Mesenchymal stem cell (in vitro differentiated cells and primary cell): Measurements from ENCODE around the gene NFKBIB.

Source experiments
- DNase-seq: peaks from one replicate; pipeline ENCODE4 v3.0.0-alpha.2; 2013
- H2AFZ ChIP-seq: one replicate; pipeline ENCODE4 v1.6.1; 2013; ENCODE audit warnings: low read depth, mild to moderate bottlenecking, control low read depth, inconsistent platforms, low read length, moderate library complexity
- H2AK5ac ChIP-seq: 2 replicates; pipeline ENCODE4 v1.6.1; 2013; ENCODE audit warnings: low read length, moderate library complexity, mild to moderate bottlenecking, inconsistent platforms; ENCODE audit not compliant: severe bottlenecking
- H2BK120ac ChIP-seq: one replicate; pipeline ENCODE4 v1.6.1; 2013; ENCODE audit warnings: low read depth, mild to moderate bottlenecking, inconsistent platforms, low read length, moderate library complexity
- H2BK12ac ChIP-seq, 2 experiments: one replicate each; pipeline ENCODE4 v1.6.1; 2013; ENCODE audit warnings: inconsistent platforms in 2 of 2, low read length in 2 of 2, mild to moderate bottlenecking in 2 of 2, moderate library complexity in 2 of 2, control low read depth in 1 of 2
- H2BK15ac ChIP-seq: one replicate; pipeline ENCODE4 v1.6.1; 2013; ENCODE audit warnings: mild to moderate bottlenecking, low read depth, inconsistent platforms; ENCODE audit not compliant: poor library complexity, severe bottlenecking
- H2BK5ac ChIP-seq: 2 replicates; pipeline ENCODE4 v1.6.1; 2013; ENCODE audit warnings: low read depth, mild to moderate bottlenecking, low read length, control low read depth, inconsistent platforms; ENCODE audit not compliant: poor library complexity, severe bottlenecking
- H3K14ac ChIP-seq, 2 experiments: one replicate each; pipeline ENCODE4 v1.6.1; 2013; ENCODE audit warnings: inconsistent platforms in 2 of 2, low read length in 2 of 2, control low read depth in 1 of 2, mild to moderate bottlenecking in 1 of 2, moderate library complexity in 1 of 2
- H3K18ac ChIP-seq, 2 experiments: one replicate each; pipeline ENCODE4 v1.6.1; 2013; ENCODE audit warnings: inconsistent platforms in 2 of 2, low read length in 2 of 2, control low read depth in 1 of 2, low read depth in 1 of 2, mild to moderate bottlenecking in 1 of 2
- H3K23ac ChIP-seq, 2 experiments: one replicate each; pipeline ENCODE4 v1.6.1; 2013; ENCODE audit warnings: inconsistent platforms in 2 of 2, low read length in 2 of 2, mild to moderate bottlenecking in 2 of 2, moderate library complexity in 2 of 2, control low read depth in 1 of 2
- H3K27ac ChIP-seq: 2 replicates; pipeline ENCODE4 v1.5.1; 2013; ENCODE audit warnings: mild to moderate bottlenecking, moderate library complexity, low read length, control low read depth, inconsistent platforms; ENCODE audit not compliant: poor library complexity, severe bottlenecking
- H3K27me3 ChIP-seq, 2 experiments: 2 replicates each; pipeline versions ENCODE4 v1.6.1 to v1.7.0; 2013; ENCODE audit warnings: low read length in 2 of 2, mild to moderate bottlenecking in 2 of 2, moderate library complexity in 2 of 2, control low read depth in 1 of 2, inconsistent platforms in 1 of 2; ENCODE audit not compliant: control insufficient read depth in 1 of 2, insufficient read depth in 1 of 2
- H3K36me3 ChIP-seq, 2 experiments: 2 replicates each; pipeline versions ENCODE4 v1.6.1 to v1.7.0; 2013; ENCODE audit warnings: low read length in 2 of 2, control low read depth in 1 of 2, inconsistent platforms in 1 of 2, low read depth in 1 of 2, mild to moderate bottlenecking in 1 of 2; ENCODE audit not compliant: insufficient read depth in 2 of 2, control insufficient read depth in 1 of 2
- H3K4ac ChIP-seq, 2 experiments: one replicate each; pipeline ENCODE4 v1.6.1; 2013; ENCODE audit warnings: inconsistent platforms in 2 of 2, low read length in 2 of 2, mild to moderate bottlenecking in 2 of 2, moderate library complexity in 2 of 2, control low read depth in 1 of 2, low read depth in 1 of 2
- H3K4me1 ChIP-seq: 2 replicates; pipeline ENCODE4 v1.6.1; 2013; ENCODE audit warnings: low read depth, low read length, control low read depth; ENCODE audit not compliant: control insufficient read depth, insufficient read depth
- H3K4me2 ChIP-seq: 2 replicates; pipeline ENCODE4 v1.6.1; 2013; ENCODE audit warnings: low read length, mild to moderate bottlenecking, inconsistent platforms; ENCODE audit not compliant: poor library complexity, severe bottlenecking
- H3K4me3 ChIP-seq, 2 experiments: 2 replicates each; pipeline versions ENCODE4 v1.5.1 to v1.7.0; 2013; ENCODE audit warnings: low read length in 2 of 2, mild to moderate bottlenecking in 2 of 2, control low read depth in 1 of 2, low read depth in 1 of 2; ENCODE audit not compliant: insufficient read depth in 1 of 2
- H3K79me1 ChIP-seq: replicated peaks from 2 replicates; pipeline ENCODE4 v1.6.1; 2013; ENCODE audit warnings: mild to moderate bottlenecking, control low read depth, low read length, inconsistent platforms; ENCODE audit not compliant: poor library complexity, severe bottlenecking
- H3K9ac ChIP-seq: 2 replicates; pipeline ENCODE4 v1.7.0; 2013; ENCODE audit warnings: mild to moderate bottlenecking, low read length, moderate library complexity
- H3K9me3 ChIP-seq: 2 replicates; pipeline ENCODE4 v1.7.0; 2013; ENCODE audit warnings: mild to moderate bottlenecking, low read length; ENCODE audit not compliant: control insufficient read depth
- H4K8ac ChIP-seq: one replicate; pipeline ENCODE4 v1.6.1; 2013; ENCODE audit warnings: inconsistent platforms, mild to moderate bottlenecking, low read length, moderate library complexity
- H4K91ac ChIP-seq: one replicate; pipeline ENCODE4 v1.6.1; 2013; ENCODE audit warnings: mild to moderate bottlenecking, low read length, inconsistent platforms
- WGBS: methylation state at CpG from one replicate; pipeline ENCODE4 v1.1.7; 2013; ENCODE audit warnings: mixed read lengths; 5-methylcytosine and 5-hydroxymethylcytosine counted together

Gene NFKBIB

DNA sequence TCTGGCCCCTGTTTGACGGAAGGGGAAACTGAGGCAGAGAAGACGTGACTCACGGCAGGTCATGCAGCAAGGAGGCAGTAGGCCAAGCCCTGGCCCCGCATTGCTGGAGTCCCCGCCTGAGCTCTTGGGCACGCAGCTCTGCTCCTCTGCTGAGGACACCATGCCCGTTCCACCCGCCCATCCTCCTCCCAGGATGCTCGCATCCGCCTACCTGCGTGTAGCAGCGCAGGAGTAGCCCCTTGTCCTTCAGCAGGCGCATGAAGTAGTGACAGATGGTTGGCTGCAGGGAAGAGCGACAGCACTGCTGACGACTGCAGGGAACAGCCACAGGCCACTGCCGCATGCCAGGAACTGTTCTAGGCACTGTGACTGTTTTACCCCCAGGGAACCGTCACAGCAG is 10.9 kb upstream of the NFKBIB start:
- H3K14ac ChIP-seq, result no peak overlapping the region
- H3K79me1 ChIP-seq, result peaks cover 1% of the 10 kb centered on the region
- H3K4me3 ChIP-seq, result no peak overlapping the region
- H2BK120ac ChIP-seq, result no peak overlapping the region
- peaks cover 41 to 44% of the 10 kb centered on the region in 2 experiments for H3K36me3 ChIP-seq
- no peak overlapping the region for H4K8ac ChIP-seq
- peaks cover 2% of the 10 kb centered on the region for H3K4me1 ChIP-seq
- DNase-seq, result no peak
- no peak overlapping the region for H3K23ac ChIP-seq
- H2AFZ ChIP-seq, result no peak overlapping the region
- H4K91ac ChIP-seq, result no peak overlapping the region
- H3K18ac ChIP-seq, result no peak overlapping the region
- no peak overlapping the region for H2AK5ac ChIP-seq
- no peak overlapping the region for H2BK15ac ChIP-seq
- no peak overlapping the region for H3K27ac ChIP-seq
- no peak overlapping the region for H3K4ac ChIP-seq
- H3K4me2 ChIP-seq, result no peak overlapping the region
- H3K27me3 ChIP-seq, result no peaks in the 10 kb centered on the region
- H3K9ac ChIP-seq, result no peak overlapping the region
- no peaks in the 10 kb centered on the region for H3K9me3 ChIP-seq
- 97% methylated on average over 17 of the region's 17 CpGs for WGBS
- H2BK5ac ChIP-seq, result no peak overlapping the region
- H2BK12ac ChIP-seq, result no peak overlapping the region

DNA sequence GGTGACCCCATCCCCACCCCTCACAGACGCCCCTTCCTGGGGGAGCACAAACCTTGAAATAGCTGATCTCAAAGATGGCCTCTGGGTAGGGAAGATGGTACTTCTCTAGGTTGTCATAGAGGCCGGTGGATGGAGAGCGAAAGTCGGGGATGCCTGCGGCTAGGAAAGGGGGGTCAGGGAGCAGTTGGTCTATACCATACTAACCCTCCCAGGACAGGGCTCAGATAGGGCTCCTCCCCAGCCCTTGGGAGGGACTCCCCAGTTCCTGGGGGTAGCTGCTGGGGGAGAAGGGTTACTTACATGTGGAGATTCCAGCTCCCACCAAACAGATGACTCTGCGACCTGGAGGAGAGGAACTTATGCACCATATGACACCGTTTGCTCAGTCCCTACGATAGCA is 10.0 kb upstream of the NFKBIB start:
- Histone ChIP-seq H3K14ac (no peak overlapping the region), H3K18ac (no peak overlapping the region), H4K8ac (no peak overlapping the region), H3K9ac (no peak overlapping the region), H3K4me2 (no peak overlapping the region), H2BK120ac (no peak overlapping the region), H2AK5ac (no peak overlapping the region), H3K27ac (no peak overlapping the region), H3K27me3 (no peaks in the 10 kb centered on the region), H3K4ac (no peak overlapping the region), H3K4me3 (no peak overlapping the region), H3K9me3 (no peaks in the 10 kb centered on the region), H2BK5ac (no peak overlapping the region), H2BK15ac (no peak overlapping the region), H3K23ac (no peak overlapping the region), H3K79me1 (peaks cover 5% of the 10 kb centered on the region), H2AFZ (no peak overlapping the region), H4K91ac (no peak overlapping the region), H2BK12ac (no peak overlapping the region), H3K4me1 (peaks cover 2% of the 10 kb centered on the region), H3K36me3 (peaks cover 41 to 53% of the 10 kb centered on the region in 2 experiments)
- 86% methylated on average over 3 of the region's 8 CpGs for WGBS
- no peak for DNase-seq

DNA sequence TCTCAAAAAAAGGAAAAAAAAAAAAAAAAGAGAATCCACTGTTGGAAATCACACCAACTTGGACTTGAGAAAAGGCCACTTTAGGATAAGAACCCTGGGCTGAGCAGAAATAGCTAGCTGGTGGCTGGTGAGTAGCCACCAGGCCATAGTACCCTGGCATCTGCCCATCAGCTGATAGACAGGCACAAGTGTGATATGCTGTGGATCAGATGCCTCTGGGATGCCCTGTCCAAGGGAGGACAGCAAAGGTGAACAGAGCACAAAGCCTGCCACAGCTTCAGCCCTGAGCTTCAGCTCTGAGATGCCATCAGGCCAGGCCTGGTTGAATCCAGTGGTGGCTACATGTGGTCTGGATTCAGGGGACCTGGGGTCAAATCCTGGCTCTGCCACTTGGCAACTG is 9.1 kb upstream of the NFKBIB start:
- no peak overlapping the region for H4K8ac ChIP-seq
- H2BK12ac ChIP-seq, result no peak overlapping the region
- no peak overlapping the region for H4K91ac ChIP-seq
- peaks cover 2% of the 10 kb centered on the region for H3K4me1 ChIP-seq
- no peak overlapping the region for H3K23ac ChIP-seq
- H3K14ac ChIP-seq, result no peak overlapping the region
- H3K4me3 ChIP-seq, result no peak overlapping the region
- no peak overlapping the region for H3K4ac ChIP-seq
- H2BK5ac ChIP-seq, result no peak overlapping the region
- H3K36me3 ChIP-seq, result peaks cover 41 to 57% of the 10 kb centered on the region in 2 experiments
- H3K18ac ChIP-seq, result no peak overlapping the region
- no peak overlapping the region for H3K9ac ChIP-seq
- H2AFZ ChIP-seq, result no peak overlapping the region
- no peak overlapping the region for H3K27ac ChIP-seq
- H3K27me3 ChIP-seq, result no peaks in the 10 kb centered on the region
- H3K9me3 ChIP-seq, result no peaks in the 10 kb centered on the region
- H2BK120ac ChIP-seq, result no peak overlapping the region
- peaks cover 12% of the 10 kb centered on the region for H3K79me1 ChIP-seq
- no peak overlapping the region for H2BK15ac ChIP-seq
- no peak for DNase-seq
- no peak overlapping the region for H2AK5ac ChIP-seq
- H3K4me2 ChIP-seq, result no peak overlapping the region

DNA sequence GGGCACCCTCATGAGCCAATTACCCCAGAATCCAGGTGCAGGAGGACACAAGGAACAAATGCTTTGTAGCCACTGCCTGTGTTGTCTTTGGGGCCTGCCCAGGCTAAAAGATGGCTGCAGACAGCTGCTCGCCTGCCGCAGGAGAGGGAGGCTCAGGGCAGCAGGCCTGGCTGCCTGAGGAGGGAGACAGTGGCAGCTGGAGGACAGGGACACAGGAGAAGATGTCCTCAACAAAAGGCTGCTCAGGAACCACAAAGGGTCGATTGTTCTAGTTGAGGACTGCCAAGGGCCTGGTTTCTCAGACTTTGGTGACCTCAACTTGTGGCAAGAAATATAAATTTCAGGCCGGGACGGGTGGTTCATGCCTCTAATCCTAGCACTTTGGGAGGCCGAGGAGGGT is 8.0 kb upstream of the NFKBIB start:
- H2BK5ac ChIP-seq, result no peak overlapping the region
- H3K4me3 ChIP-seq, result no peak overlapping the region
- no peak overlapping the region for H3K18ac ChIP-seq
- no peak overlapping the region for H2BK120ac ChIP-seq
- H2BK12ac ChIP-seq, result no peak overlapping the region
- no peak overlapping the region for H4K91ac ChIP-seq
- H4K8ac ChIP-seq, result no peak overlapping the region
- no peak overlapping the region for H3K4me2 ChIP-seq
- H2AFZ ChIP-seq, result no peak overlapping the region
- H3K23ac ChIP-seq, result no peak overlapping the region
- no peak overlapping the region for H3K4ac ChIP-seq
- H3K9ac ChIP-seq, result no peak overlapping the region
- no peaks in the 10 kb centered on the region for H3K27me3 ChIP-seq
- no peak overlapping the region for H3K14ac ChIP-seq
- H3K36me3 ChIP-seq, result peaks cover 41 to 60% of the 10 kb centered on the region in 2 experiments
- no peak for DNase-seq
- no peak overlapping the region for H3K27ac ChIP-seq
- no peak overlapping the region for H2BK15ac ChIP-seq
- H3K79me1 ChIP-seq, result peaks cover 18% of the 10 kb centered on the region
- WGBS, result 91% methylated on average over 6 of the region's 6 CpGs
- H3K9me3 ChIP-seq, result no peaks in the 10 kb centered on the region
- no peaks in the 10 kb centered on the region for H3K4me1 ChIP-seq
- H2AK5ac ChIP-seq, result no peak overlapping the region
